ENCODE measurements around the gene CBARP. TPM values are rescaled to one million over a fixed set of nuclear protein-coding genes. Genes with fewer than 3 reads are reported as not detected.

The CBARP gene
- total and polyA plus RNA-seq, 8 donors = 0.55 to 2.5 (median 1.3) TPM

- DNase-seq (peak in 1 of 4 donors; percentile 79), ATAC-seq (no peak)
- Histone ChIP-seq H3K9me3 (no peaks in the 10 kb centered on the region), H3K4me1 (peaks cover 57 to 94% of the 10 kb centered on the region in 2 donors), H3K36me3 (peaks cover 9 to 56% of the 10 kb centered on the region in 2 donors), H3K4me3 (peak overlapping the region in 1 of 2 donors; percentile 68), H3K27me3 (no peaks in the 10 kb centered on the region), H3K27ac (peak overlapping the region; percentile 93 to 99)
- intact Hi-C loops (cut with DNase I) = no loop called here
- no peak for TF ChIP-seq CTCF (IDR thresholded peaks at IDR 0.05)
Observed at GRCh38 chr19:1257475-1258162, 19.8 kb upstream of the CBARP start.

- H3K27me3 ChIP-seq = no peaks in the 10 kb centered on the region
- peak overlapping the region; percentile 19 to 99 for H3K27ac ChIP-seq
- peaks cover 9 to 58% of the 10 kb centered on the region in 2 donors for H3K36me3 ChIP-seq
- H3K4me3 ChIP-seq = no peak overlapping the region
- intact Hi-C loops (cut with DNase I) = no loop called here
- no peak for ATAC-seq
- peaks cover 49 to 91% of the 10 kb centered on the region in 2 donors for H3K4me1 ChIP-seq
- DNase-seq = no peak
- H3K9me3 ChIP-seq = no peaks in the 10 kb centered on the region
- TF ChIP-seq CTCF (IDR thresholded peaks at IDR 0.05) = no peak
Observed at GRCh38 chr19:1256646-1257474, 19.1 kb upstream of the CBARP start.

GRCh38 chr19:1255186-1256161, 17.7 kb upstream of the CBARP start:
- Histone ChIP-seq H3K4me1 (peaks cover 41 to 79% of the 10 kb centered on the region in 2 donors), H3K27me3 (no peaks in the 10 kb centered on the region), H3K9me3 (no peaks in the 10 kb centered on the region), H3K36me3 (peaks cover 9 to 71% of the 10 kb centered on the region in 2 donors), H3K4me3 (peak overlapping the region in 1 of 2 donors; percentile 99), H3K27ac (peak overlapping the region in 1 of 2 donors; percentile 99)
- no peak for DNase-seq
- intact Hi-C loops (cut with DNase I) = no loop called here
- no peak for ATAC-seq
- TF ChIP-seq CTCF (IDR thresholded peaks at IDR 0.05) = no peak

- DNase-seq (no peak), ATAC-seq (no peak)
- Histone ChIP-seq H3K27ac (peak overlapping the region; percentile 97 to 99), H3K27me3 (no peaks in the 10 kb centered on the region), H3K4me3 (peak overlapping the region in 1 of 2 donors; percentile 99), H3K9me3 (no peaks in the 10 kb centered on the region), H3K4me1 (peaks cover 33 to 71% of the 10 kb centered on the region in 2 donors), H3K36me3 (peaks cover 9 to 78% of the 10 kb centered on the region in 2 donors)
- intact Hi-C loops (cut with DNase I) = no loop called here
- TF ChIP-seq CTCF (IDR thresholded peaks at IDR 0.05) = no peak
Observed at GRCh38 chr19:1254530-1255185, 16.9 kb upstream of the CBARP start.

All from left lung (tissue), 10 donors.